GM18867 (cell line): ENCODE measurements around the gene TRIM64.
"Not testable (repeated sequence)": the region's sequence is repeated elsewhere in the genome, so short reads cannot be mapped to it uniquely, and the experiment has no call there.

ENCODE experiments used
- ATAC-seq: cut with Tn5 transposase; IDR thresholded peaks from one replicate; pipeline ENCODE4 v1.9.1; 2021; ENCODE audit warnings: mild to moderate bottlenecking, moderate library complexity; ENCODE audit not compliant: unreplicated experiment

Gene TRIM64, protein sequence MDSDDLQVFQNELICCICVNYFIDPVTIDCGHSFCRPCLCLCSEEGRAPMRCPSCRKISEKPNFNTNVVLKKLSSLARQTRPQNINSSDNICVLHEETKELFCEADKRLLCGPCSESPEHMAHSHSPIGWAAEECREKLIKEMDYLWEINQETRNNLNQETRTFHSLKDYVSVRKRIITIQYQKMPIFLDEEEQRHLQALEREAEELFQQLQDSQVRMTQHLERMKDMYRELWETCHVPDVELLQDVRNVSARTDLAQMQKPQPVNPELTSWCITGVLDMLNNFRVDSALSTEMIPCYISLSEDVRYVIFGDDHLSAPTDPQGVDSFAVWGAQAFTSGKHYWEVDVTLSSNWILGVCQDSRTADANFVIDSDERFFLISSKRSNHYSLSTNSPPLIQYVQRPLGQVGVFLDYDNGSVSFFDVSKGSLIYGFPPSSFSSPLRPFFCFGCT

DNA sequence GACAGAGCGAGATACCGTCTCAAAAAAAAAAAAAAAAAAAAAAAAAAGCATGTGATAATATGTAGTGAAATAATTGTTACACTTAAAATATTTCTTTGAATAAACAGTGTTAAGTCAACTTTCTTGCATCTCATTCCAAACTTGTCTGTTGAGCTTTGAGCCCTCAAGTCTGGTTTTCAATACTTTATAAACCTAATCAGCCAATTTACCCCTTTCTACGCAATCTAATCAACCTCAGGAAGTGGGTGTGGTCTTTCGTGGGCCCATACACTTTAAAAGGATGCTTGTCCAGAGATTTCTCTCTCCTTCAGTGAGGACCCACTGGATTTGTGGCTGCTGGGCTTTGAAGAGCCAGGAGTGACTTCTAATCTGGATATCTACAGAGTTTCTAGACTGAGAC is at the start of gene TRIM64:
Gene TRIM64 (plus strand): TSS at position 301 of the 400 bp plus-strand sequence. CDS start 2,467 bp downstream, outside the sequence.
- ATAC-seq = not testable (repeated sequence)

DNA sequence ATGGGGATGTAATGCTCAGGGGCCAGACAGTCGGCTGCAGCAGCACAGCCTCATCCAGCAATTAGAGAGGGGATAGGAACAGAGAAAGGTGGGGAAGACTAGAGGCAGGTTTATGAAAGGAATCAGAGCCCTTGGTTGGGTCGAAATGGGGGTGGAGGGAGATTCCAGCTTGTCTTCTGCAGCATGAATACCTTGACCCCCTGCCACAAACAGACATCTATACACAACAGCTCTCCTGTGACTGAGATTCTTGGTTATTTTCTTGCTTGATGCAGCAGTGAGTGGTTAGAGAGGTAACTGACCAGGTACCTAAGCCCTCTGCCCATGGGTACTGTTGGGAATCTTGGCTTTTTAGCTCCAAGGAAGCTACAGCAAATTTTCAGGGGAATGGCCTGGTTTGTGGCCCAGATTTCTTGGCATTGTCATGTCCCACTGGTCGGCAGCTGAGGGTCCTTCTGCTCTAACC is 43.6 kb upstream of the TRIM64 start, which contains the start of gene TRIM49D1:
Gene TRIM49D1 (minus strand): TSS at position 51 of the 466 bp plus-strand sequence. CDS start 4,535 bp downstream, outside the sequence.
- no peak for ATAC-seq

DNA sequence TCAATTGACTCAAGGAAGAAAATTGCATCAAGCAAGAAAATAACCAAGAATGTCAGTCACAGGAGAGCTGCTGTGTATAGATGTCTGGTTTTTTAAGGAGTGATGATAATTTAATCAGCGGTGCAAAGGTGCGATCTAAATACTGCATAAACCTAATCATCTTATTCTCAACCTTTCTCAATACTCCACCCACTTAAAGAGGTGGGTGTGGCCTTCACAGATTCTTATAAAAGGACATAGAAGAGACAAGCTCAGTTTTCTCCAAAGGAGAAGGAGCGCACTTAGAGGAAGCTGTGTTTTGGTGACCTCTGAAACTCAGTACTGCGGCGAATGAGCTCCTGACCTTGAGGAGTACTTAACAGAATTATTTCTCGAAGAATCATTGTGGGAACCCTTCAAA is 42.1 kb upstream of the TRIM64 start, which contains the start of gene TRIM49D2:
Gene TRIM49D2 (plus strand): TSS at position 301 of the 400 bp plus-strand sequence. CDS start 2,698 bp downstream, outside the sequence.
- ATAC-seq = not testable (repeated sequence)

DNA sequence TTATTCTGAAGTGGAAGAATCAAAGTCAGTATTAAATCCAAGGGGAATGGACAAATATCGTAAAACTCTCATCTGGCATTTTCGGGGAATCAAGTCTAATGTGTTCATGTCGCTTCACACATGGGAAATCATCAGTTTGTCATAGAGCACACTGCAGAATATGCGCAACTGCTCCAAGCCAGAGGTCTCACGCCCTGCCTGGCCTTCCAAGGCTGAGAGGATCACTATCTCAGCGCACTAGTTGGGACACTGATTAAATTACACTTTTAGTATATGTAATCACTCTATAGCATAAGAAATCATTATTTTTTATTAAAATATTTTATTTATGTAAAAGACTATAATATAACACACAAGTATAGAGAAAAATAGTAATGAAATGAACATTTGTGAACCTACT is 5.0 kb upstream of the TRIM64 start:
- ATAC-seq = not testable (repeated sequence)
